ENCODE data around the gene FOLH1.
"Not testable (repeated sequence)": the region's sequence is repeated elsewhere in the genome, so short reads cannot be mapped to it uniquely, and the experiment has no call there.

Gene FOLH1

GRCh38 chr11:49208006-49208721 lies at the start of gene FOLH1:
FOLH1 (minus strand) TSS chr11:49208602; CDS start chr11:49208409, 193 bp downstream.
- Mint-ChIP-seq H3K4me1 (no peaks in the 10 kb centered on the region), H3K36me3 (ENCODE audit: low read depth) (no peaks in the 10 kb centered on the region), H3K9me3 (peaks cover 56% of the 10 kb centered on the region), H3K27me3 (ENCODE audit: low read depth, poor library complexity) (peaks cover 2% of the 10 kb centered on the region), H3K4me3 (no peak within 1 kb of the TSS), H3K27ac (no peak within 1 kb of the TSS)
- TF ChIP-seq, protein P1, sequence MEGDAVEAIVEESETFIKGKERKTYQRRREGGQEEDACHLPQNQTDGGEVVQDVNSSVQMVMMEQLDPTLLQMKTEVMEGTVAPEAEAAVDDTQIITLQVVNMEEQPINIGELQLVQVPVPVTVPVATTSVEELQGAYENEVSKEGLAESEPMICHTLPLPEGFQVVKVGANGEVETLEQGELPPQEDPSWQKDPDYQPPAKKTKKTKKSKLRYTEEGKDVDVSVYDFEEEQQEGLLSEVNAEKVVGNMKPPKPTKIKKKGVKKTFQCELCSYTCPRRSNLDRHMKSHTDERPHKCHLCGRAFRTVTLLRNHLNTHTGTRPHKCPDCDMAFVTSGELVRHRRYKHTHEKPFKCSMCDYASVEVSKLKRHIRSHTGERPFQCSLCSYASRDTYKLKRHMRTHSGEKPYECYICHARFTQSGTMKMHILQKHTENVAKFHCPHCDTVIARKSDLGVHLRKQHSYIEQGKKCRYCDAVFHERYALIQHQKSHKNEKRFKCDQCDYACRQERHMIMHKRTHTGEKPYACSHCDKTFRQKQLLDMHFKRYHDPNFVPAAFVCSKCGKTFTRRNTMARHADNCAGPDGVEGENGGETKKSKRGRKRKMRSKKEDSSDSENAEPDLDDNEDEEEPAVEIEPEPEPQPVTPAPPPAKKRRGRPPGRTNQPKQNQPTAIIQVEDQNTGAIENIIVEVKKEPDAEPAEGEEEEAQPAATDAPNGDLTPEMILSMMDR (IDR thresholded peaks at IDR 0.05) = no peak
- DNase-seq = no peak

DNA sequence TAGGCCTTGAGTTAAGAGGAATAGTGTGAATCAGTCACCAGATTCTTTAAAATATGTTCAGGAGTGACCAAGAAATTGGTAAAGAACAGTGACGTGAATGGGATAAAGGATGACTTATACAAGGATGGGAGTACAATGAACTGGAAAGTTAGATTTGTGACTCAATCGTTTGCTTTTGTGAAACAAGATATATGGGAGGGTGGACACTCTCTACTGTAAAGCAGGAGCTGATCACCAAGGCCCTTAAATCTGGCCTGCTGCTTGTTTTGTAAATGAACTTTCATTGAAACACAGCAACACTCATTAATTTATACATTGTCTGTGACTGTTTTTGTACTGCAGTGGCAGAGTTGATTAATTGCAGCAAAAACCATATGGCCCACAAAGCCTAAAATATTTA lies 46.7 kb upstream of the FOLH1 start:
- DNase-seq; H3K4me3 Mint-ChIP-seq; H3K27ac Mint-ChIP-seq; H3K36me3 Mint-ChIP-seq (ENCODE audit: low read depth); H3K27me3 Mint-ChIP-seq (ENCODE audit: low read depth, poor library complexity); H3K4me1 Mint-ChIP-seq: not testable (repeated sequence)
- peaks cover 19% of the 10 kb centered on the region for H3K9me3 Mint-ChIP-seq

DNA sequence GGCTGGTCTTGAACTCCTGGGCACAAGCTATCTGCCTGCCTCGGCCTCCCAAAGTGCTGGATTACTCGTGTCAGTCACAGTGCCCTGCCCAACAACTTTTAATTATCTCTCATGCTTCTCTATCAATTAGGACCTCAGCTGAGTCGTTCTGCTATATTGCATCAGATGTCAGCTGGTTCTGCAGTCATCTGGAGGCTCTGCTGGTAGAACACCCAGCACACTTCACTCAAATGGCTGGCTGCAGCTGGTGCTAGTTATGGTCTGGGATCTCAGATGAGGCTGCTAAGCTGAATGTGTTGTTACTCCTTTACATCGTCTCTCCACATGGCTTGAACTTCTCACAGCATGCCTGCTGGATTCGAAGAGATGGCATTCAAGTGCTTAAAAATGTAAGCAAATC lies 42.8 kb upstream of the FOLH1 start:
- not testable (repeated sequence) for H3K36me3 Mint-ChIP-seq (ENCODE audit: low read depth); DNase-seq; H3K4me3 Mint-ChIP-seq; H3K27me3 Mint-ChIP-seq (ENCODE audit: low read depth, poor library complexity); H3K27ac Mint-ChIP-seq; H3K4me1 Mint-ChIP-seq
- H3K9me3 Mint-ChIP-seq = peaks cover 36% of the 10 kb centered on the region

DNA sequence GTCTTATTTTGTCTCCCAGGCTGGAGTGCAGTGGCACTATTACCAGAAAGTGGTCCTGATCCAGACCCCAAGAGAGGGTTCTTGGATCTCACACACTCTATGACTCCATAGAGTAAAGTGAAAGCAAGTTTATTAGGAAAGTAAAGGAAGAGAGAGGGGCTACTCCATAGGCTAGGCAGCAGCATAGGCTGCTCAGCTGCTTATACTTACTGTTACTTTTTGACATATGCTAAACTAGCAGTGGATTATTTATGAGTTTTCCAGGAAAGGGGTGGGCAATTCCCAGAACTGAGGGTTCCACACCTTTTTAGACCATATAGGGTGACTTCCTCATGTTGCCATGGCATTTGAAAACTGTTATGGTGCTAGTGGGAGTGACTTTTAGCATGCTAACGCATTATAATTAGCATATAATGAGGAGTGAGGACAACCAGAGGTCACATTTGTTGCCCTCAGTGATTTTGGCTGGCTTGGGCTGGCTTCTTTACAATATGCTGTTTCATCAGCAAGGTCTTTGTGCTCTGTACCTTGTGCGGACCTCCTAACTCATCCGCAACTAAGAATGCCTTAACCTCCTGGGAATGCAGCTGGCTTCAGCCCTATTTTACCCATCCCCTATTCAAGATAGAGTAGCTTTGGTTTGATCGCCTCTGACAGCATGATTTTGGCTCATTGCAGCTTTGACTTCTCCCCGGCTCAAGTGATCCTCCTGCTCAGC lies 42.2 kb upstream of the FOLH1 start:
- DNase-seq; H3K27ac Mint-ChIP-seq; H3K36me3 Mint-ChIP-seq (ENCODE audit: low read depth); H3K27me3 Mint-ChIP-seq (ENCODE audit: low read depth, poor library complexity); H3K4me1 Mint-ChIP-seq; H3K4me3 Mint-ChIP-seq: not testable (repeated sequence)
- peaks cover 34% of the 10 kb centered on the region for H3K9me3 Mint-ChIP-seq

DNA sequence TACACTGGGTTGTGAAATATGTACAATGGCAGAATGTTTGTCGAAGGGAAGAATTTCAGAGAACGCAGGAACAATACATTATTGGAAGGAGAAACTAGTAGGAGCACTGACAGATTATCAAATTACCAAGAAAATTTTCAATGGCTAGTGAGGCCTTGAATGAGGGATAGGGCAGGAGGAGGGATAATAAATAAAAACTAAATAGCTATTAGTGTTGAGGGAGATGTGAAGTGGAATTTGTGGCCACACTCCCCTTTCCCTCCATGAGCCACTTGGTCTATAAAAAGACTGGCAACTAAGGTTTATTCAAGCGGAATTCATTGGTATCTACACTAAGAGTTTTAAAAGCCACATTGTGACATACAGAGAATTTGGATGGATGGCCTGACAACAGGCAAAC lies 41.0 kb upstream of the FOLH1 start:
- DNase-seq; H3K36me3 Mint-ChIP-seq (ENCODE audit: low read depth); H3K27me3 Mint-ChIP-seq (ENCODE audit: low read depth, poor library complexity); H3K4me3 Mint-ChIP-seq; H3K27ac Mint-ChIP-seq; H3K4me1 Mint-ChIP-seq: not testable (repeated sequence)
- H3K9me3 Mint-ChIP-seq = peaks cover 31% of the 10 kb centered on the region

DNA sequence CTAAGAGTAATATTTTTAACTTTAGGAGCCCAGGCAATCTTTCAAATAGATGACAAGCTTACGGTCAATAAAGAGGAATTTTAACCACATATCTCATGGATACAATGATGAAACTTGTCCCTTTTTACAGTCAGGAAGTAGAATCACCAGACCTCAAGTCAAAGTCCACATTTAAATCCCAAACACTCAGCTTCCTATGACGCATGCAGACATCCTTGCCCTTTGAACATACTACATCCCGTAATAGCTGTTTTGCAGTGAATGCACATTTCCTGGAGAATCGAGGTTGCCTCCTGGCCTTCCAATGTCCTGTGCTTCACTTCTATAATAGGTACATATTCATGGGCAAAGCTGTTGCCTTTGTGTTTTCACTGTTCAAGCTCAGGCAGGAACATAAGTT lies 25.3 kb upstream of the FOLH1 start:
- H3K27me3 Mint-ChIP-seq (ENCODE audit: low read depth, poor library complexity); H3K4me3 Mint-ChIP-seq; H3K27ac Mint-ChIP-seq; DNase-seq; H3K4me1 Mint-ChIP-seq; H3K36me3 Mint-ChIP-seq (ENCODE audit: low read depth): not testable (repeated sequence)
- H3K9me3 Mint-ChIP-seq = peaks cover 58% of the 10 kb centered on the region

GRCh38 chr11:49233019-49233418 lies 24.6 kb upstream of the FOLH1 start:
- H3K27ac Mint-ChIP-seq; H3K4me3 Mint-ChIP-seq; H3K4me1 Mint-ChIP-seq; DNase-seq; H3K27me3 Mint-ChIP-seq (ENCODE audit: low read depth, poor library complexity); H3K36me3 Mint-ChIP-seq (ENCODE audit: low read depth): not testable (repeated sequence)
- peaks cover 55% of the 10 kb centered on the region for H3K9me3 Mint-ChIP-seq

DNA sequence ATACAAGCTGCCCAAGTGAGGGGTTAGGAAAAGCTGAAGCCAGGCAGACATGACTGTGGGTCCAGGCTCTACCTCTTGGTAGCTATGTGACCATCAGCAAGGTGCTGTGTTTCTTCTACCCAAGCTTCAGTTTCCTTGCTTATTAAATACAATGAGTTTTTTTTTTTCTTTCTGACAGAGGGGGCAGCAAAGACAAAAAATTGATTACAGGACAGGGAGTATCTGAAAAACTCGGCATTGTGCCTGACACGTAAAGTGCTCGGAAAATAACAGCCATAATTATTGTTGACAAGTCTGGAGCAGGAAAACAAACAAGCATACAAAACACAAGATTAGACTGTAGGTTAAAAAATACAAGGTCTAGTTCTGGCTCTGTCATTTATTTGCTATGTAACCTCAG lies 23.3 kb upstream of the FOLH1 start:
- not testable (repeated sequence) for H3K4me1 Mint-ChIP-seq; H3K36me3 Mint-ChIP-seq (ENCODE audit: low read depth); H3K27ac Mint-ChIP-seq; DNase-seq; H3K4me3 Mint-ChIP-seq; H3K27me3 Mint-ChIP-seq (ENCODE audit: low read depth, poor library complexity)
- peaks cover 52% of the 10 kb centered on the region for H3K9me3 Mint-ChIP-seq

GRCh38 chr11:49230534-49230933 lies 22.1 kb upstream of the FOLH1 start:
- not testable (repeated sequence) for H3K4me3 Mint-ChIP-seq; H3K27me3 Mint-ChIP-seq (ENCODE audit: low read depth, poor library complexity); H3K4me1 Mint-ChIP-seq; H3K27ac Mint-ChIP-seq; H3K36me3 Mint-ChIP-seq (ENCODE audit: low read depth); DNase-seq
- H3K9me3 Mint-ChIP-seq = peaks cover 42% of the 10 kb centered on the region

- not testable (repeated sequence) for DNase-seq; H3K4me1 Mint-ChIP-seq; H3K27ac Mint-ChIP-seq; H3K4me3 Mint-ChIP-seq; H3K36me3 Mint-ChIP-seq (ENCODE audit: low read depth); H3K27me3 Mint-ChIP-seq (ENCODE audit: low read depth, poor library complexity)
- H3K9me3 Mint-ChIP-seq = peaks cover 42% of the 10 kb centered on the region
Observed at GRCh38 chr11:49230001-49230400, 21.6 kb upstream of the FOLH1 start.
